Measurements from ENCODE around the gene EHMT1. TPM values are rescaled to one million over a fixed set of nuclear protein-coding genes. Genes with fewer than 3 reads are reported as not detected.

The EHMT1 gene
- total RNA-seq, 1 experiment from 2014 or later, result 112 TPM

GRCh38 chr9:137678202-137678601 lies 59.4 kb downstream of the EHMT1 start:
- Histone ChIP-seq H3K14ac (ENCODE audit: insufficient read depth, low read length) (no peak overlapping the region), H2AFZ (ENCODE audit: low read length) (no peak overlapping the region), H3K4me2 (ENCODE audit: insufficient read depth, insufficient read length, low read length) (no peak overlapping the region), H3K23ac (ENCODE audit: insufficient read length, low read depth, low read length) (no peak overlapping the region), H3K56ac (ENCODE audit: insufficient read length, low read depth, low read length) (no peak overlapping the region), H3K79me2 (ENCODE audit: insufficient read depth, low read length) (peaks cover 30% of the 10 kb centered on the region; the same call in 1 of the 2 replicates), H3K79me1 (ENCODE audit: insufficient read depth, low read depth, low read length, poor library complexity, severe bottlenecking) (peaks cover 3% of the 10 kb centered on the region), H2BK20ac (ENCODE audit: low read depth, low read length, poor library complexity, severe bottlenecking) (no peak overlapping the region), H2BK12ac (ENCODE audit: insufficient read length, low read depth, low read length) (no peak overlapping the region), H2AK5ac (ENCODE audit: insufficient read length, low read length) (no peak overlapping the region), H3K18ac (ENCODE audit: insufficient read length, low read depth, low read length) (no peak overlapping the region), H3K9me3 (ENCODE audit: control insufficient read depth, low read depth, low read length) (no peaks in the 10 kb centered on the region), H4K8ac (replicated peaks; ENCODE audit: insufficient read length, low read depth, low read length) (peak overlapping the region; percentile 61), H4K91ac (ENCODE audit: insufficient read length, low read depth, low read length) (no peak overlapping the region), H3T11ph (ENCODE audit: low read length) (no peak overlapping the region), H2BK120ac (ENCODE audit: low read depth, low read length, poor library complexity, severe bottlenecking) (peak overlapping the region; percentile 40), H3K27me3 (ENCODE audit: insufficient read depth, low read length) (no peaks in the 10 kb centered on the region), H3K9ac (ENCODE audit: extremely low read depth, insufficient read length, low read length) (no peak overlapping the region), H4K20me1 (ENCODE audit: control insufficient read depth, insufficient read depth, insufficient read length) (peaks cover 3% of the 10 kb centered on the region), H3K4ac (ENCODE audit: low read depth, low read length) (no peak overlapping the region), H2BK5ac (ENCODE audit: insufficient read length, low read length) (no peak overlapping the region), H4K5ac (ENCODE audit: insufficient read length, low read depth, low read length) (no peak overlapping the region), H3K4me1 (ENCODE audit: insufficient read depth, low read length) (peaks cover 21% of the 10 kb centered on the region; the same call in 1 of the 2 replicates), H3K27ac (ENCODE audit: insufficient read length, low read depth, low read length) (no peak overlapping the region), H3K23me2 (ENCODE audit: insufficient read length, low read depth, low read length, poor library complexity, severe bottlenecking) (peaks cover 3% of the 10 kb centered on the region), H2BK15ac (ENCODE audit: low read depth, low read length) (peak overlapping the region; percentile 60; the same call in 1 of the 2 replicates)
- WGBS (ENCODE audit: extremely low coverage, insufficient read length, low lambda C conversion rate), result no CpG with 5 or more reads among the region's 12 CpGs
- H3K9me3 Mint-ChIP-seq, result no peaks in the 10 kb centered on the region
- peaks cover 5 to 13% (median 13%) of the 10 kb centered on the region in 3 experiments; a peak in 6 of 7 replicates for H3K36me3 Mint-ChIP-seq (ENCODE audit: insufficient read depth in 1 of 3, low read depth in 3 of 3)
- H3K27me3 Mint-ChIP-seq (ENCODE audit: low read depth), result peaks cover 2% of the 10 kb centered on the region; the same call in 1 of the 2 replicates
- DNase-seq, result no peak
- H3K4me1 Mint-ChIP-seq, result peaks cover 69 to 82% of the 10 kb centered on the region in 2 experiments
- no peak for TF ChIP-seq CTCF (conservative IDR thresholded peaks at IDR 0.05)
- H3K4me3 Mint-ChIP-seq, result no peak overlapping the region
- peak overlapping the region; percentile 26 to 40 (median 37); a peak in 5 of 7 replicates for H3K27ac Mint-ChIP-seq

All from H9 (cell line).